ENCODE data around the gene C17orf107.
A peak's percentile ranks its signal among the peaks of the same experiment; 100 is the strongest.

Gene C17orf107

GRCh38 chr17:4934173-4934979 is 35.0 kb downstream of the C17orf107 start:
- DNase-seq (ENCODE audit: low read depth in 2 of 2), result no peak

- no peak for DNase-seq (ENCODE audit: low read depth in 2 of 2)
These were observed 36.3 kb downstream of the C17orf107 start for GRCh38 chr17:4935650-4936049.

- no peak for DNase-seq (ENCODE audit: low read depth in 2 of 2)
These were observed 37.1 kb downstream of the C17orf107 start for GRCh38 chr17:4936436-4936835.

GRCh38 chr17:4937553-4937952 is 38.2 kb downstream of the C17orf107 start:
- DNase-seq (ENCODE audit: low read depth in 2 of 2), result no peak

- DNase-seq (ENCODE audit: low read depth in 2 of 2), result no peak
These were observed 38.7 kb downstream of the C17orf107 start for GRCh38 chr17:4938069-4938491.

- DNase-seq (ENCODE audit: low read depth in 2 of 2), result no peak
These were observed 39.6 kb downstream of the C17orf107 start for GRCh38 chr17:4938688-4939545.

GRCh38 chr17:4939546-4939795 is 40.1 kb downstream of the C17orf107 start:
- DNase-seq (ENCODE audit: low read depth in 2 of 2), result no peak

- peak; percentile 88 to 89 for DNase-seq (ENCODE audit: low read depth in 2 of 2)
These were observed 40.6 kb downstream of the C17orf107 start, which contains the start of the genes RNF167 and SLC25A11 for GRCh38 chr17:4939796-4940554. RNF167 (plus strand) TSS chr17:4940268; CDS start chr17:4940910, 642 bp downstream. SLC25A11 (minus strand) TSS chr17:4940046; CDS start chr17:4939910, 136 bp downstream.

GRCh38 chr17:4940555-4941318 is 41.4 kb downstream of the C17orf107 start:
- DNase-seq (ENCODE audit: low read depth in 2 of 2), result peak in 1 of 2 donors; percentile 23

- DNase-seq (ENCODE audit: low read depth in 2 of 2), result no peak
These were observed 41.9 kb downstream of the C17orf107 start for GRCh38 chr17:4941319-4941610.

- no peak for DNase-seq (ENCODE audit: low read depth in 2 of 2)
These were observed 43.6 kb downstream of the C17orf107 start for GRCh38 chr17:4942760-4943508.

- peak in 1 of 2 donors; percentile 33 for DNase-seq (ENCODE audit: low read depth in 2 of 2)
These were observed 44.8 kb downstream of the C17orf107 start for GRCh38 chr17:4944163-4944553.

GRCh38 chr17:4944554-4945175 is 45.3 kb downstream of the C17orf107 start:
- no peak for DNase-seq (ENCODE audit: low read depth in 2 of 2)

GRCh38 chr17:4945176-4945943 is 46.0 kb downstream of the C17orf107 start:
- DNase-seq (ENCODE audit: low read depth in 2 of 2), result peak in 1 of 2 donors; percentile 63

- DNase-seq (ENCODE audit: low read depth in 2 of 2), result no peak
These were observed 46.6 kb downstream of the C17orf107 start for GRCh38 chr17:4945944-4946280.

GRCh38 chr17:4946312-4946976 is 47.1 kb downstream of the C17orf107 start:
- no peak for DNase-seq (ENCODE audit: low read depth in 2 of 2)

- DNase-seq (ENCODE audit: low read depth in 2 of 2), result no peak
These were observed 47.7 kb downstream of the C17orf107 start for GRCh38 chr17:4947010-4947410.

GRCh38 chr17:4947411-4948165 is 48.3 kb downstream of the C17orf107 start:
- peak in 1 of 2 donors; percentile 51 for DNase-seq (ENCODE audit: low read depth in 2 of 2)
